ENCODE results near the gene GLI3.

DNA sequence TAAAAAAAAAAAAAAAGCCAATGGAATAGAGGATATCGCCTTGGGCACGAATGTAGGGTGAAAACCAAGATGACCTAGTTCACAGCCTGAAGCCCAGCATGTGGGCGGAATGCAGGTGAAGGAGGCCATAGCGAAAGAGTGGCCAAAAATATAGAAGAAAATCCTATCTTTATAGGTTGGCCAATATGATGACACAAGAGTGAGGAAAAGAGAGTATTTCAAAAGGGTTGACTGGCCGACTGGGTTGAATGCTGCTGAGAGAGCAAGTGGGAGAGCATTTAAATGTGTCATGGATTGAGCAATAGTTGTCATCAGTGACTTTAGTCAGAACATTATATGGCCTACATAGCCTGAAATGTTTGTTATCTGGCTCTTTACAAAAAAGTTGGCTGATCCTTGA is 17.2 kb upstream of the GLI3 start:
- TF ChIP-seq, protein P1, sequence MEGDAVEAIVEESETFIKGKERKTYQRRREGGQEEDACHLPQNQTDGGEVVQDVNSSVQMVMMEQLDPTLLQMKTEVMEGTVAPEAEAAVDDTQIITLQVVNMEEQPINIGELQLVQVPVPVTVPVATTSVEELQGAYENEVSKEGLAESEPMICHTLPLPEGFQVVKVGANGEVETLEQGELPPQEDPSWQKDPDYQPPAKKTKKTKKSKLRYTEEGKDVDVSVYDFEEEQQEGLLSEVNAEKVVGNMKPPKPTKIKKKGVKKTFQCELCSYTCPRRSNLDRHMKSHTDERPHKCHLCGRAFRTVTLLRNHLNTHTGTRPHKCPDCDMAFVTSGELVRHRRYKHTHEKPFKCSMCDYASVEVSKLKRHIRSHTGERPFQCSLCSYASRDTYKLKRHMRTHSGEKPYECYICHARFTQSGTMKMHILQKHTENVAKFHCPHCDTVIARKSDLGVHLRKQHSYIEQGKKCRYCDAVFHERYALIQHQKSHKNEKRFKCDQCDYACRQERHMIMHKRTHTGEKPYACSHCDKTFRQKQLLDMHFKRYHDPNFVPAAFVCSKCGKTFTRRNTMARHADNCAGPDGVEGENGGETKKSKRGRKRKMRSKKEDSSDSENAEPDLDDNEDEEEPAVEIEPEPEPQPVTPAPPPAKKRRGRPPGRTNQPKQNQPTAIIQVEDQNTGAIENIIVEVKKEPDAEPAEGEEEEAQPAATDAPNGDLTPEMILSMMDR (IDR thresholded peaks at IDR 0.05) = no peak
- TF ChIP-seq POLR2A (IDR thresholded peaks at IDR 0.05) = no peak

Measured in stomach (tissue), 4 donors.